GM12891 (cell line): Measurements from ENCODE around the gene ACP1.
"Not testable (repeated sequence)": the region's sequence is repeated elsewhere in the genome, so short reads cannot be mapped to it uniquely, and the experiment has no call there.

ENCODE experiments used
- DNase-seq: peaks from one replicate; pipeline ENCODE4 v3.0.0; 2011; ENCODE audit warnings: low spot score; ENCODE audit not compliant: insufficient read length
- FAIRE-seq: peaks from 2 replicates; lab custom pipeline; 2011; peaks lifted over from hg19 to GRCh38; lab: Jason Lieb, UNC
- PAX5 ChIP-seq: IDR thresholded peaks from 2 replicates; pipeline ENCODE4 v1.6.1; 2011; ENCODE audit warnings: low read length, moderate library complexity, mild to moderate bottlenecking; ENCODE audit not compliant: insufficient read depth, severe bottlenecking
- POLR2A ChIP-seq: IDR thresholded peaks from 2 replicates; pipeline ENCODE4 v1.6.1; 2011; ENCODE audit warnings: low read depth, low read length, control low read depth
- POLR2AphosphoS5 ChIP-seq: IDR thresholded peaks from 2 replicates; pipeline ENCODE4 v1.6.1; 2011; ENCODE audit warnings: low read depth, low read length, control low read depth
- POU2F2 ChIP-seq: IDR thresholded peaks from 2 replicates; pipeline ENCODE4 v1.6.1; 2011; ENCODE audit warnings: low read depth, mild to moderate bottlenecking, control low read depth, low read length, moderate library complexity
- SPI1 ChIP-seq: IDR thresholded peaks from 2 replicates; pipeline ENCODE4 v1.6.1; 2011; ENCODE audit warnings: low read depth, low read length, control low read depth
- TAF1 ChIP-seq: IDR thresholded peaks from 2 replicates; pipeline ENCODE4 v1.6.1; 2011; ENCODE audit warnings: low read depth, low read length, control low read depth

ACP1 gene

DNA sequence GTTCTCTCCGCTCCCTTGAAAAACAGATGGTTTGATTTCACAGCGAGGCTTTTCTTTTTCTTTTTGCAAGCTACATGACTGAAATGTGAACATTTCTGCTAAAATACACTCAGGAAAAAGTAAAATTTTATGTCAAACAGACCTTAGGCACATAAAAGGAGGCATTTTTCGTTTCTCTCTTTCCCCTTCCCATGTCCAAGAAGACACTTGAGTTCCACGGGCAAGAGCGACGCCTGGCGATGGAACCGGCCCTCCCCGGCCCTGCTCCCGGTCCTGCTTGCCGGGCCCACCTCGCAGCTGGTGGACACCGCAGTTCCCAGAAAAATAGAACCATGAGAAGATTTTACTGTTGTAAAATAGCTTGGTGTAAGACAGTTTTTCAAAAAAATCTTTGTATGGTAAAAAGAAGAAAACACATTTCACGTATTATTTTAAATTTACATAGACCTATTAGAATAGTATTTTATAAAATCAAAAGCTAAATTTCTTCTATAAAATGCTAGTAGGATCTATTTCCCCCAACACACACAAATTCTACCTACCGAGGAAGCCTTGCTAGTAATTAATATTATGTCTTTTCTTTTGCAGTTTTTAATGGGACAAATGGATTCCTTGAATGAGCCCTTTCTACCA lies 25.5 kb downstream of the ACP1 start:
- DNase-seq = no peak
- TF ChIP-seq POU2F2 (no peak), SPI1 (no peak), TAF1 (no peak)
- no peak for FAIRE-seq

DNA sequence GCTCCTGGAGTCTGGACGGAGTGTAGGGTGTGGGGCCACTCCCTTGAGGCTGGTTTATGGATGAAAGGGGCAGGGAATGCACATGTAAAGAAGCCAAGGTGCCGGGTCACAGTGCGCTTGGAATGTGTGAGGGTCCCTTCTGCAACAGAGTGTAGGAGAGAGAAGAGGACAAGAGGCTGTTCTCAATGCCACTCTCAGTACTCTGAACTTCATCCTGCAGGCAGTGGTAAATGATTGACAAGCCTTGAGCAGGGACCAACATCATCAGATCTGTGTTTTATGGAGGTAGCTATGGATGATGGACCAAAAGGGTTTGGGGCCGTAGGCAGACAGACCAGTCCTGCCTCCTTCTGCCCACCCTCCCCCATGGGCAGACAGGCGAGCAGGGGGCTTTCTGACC lies 30.3 kb downstream of the ACP1 start:
- FAIRE-seq = no peak
- TF ChIP-seq POU2F2 (no peak), POLR2A (no peak), TAF1 (no peak), POLR2AphosphoS5 (no peak), PAX5 (no peak), SPI1 (no peak)
- DNase-seq = no peak

DNA sequence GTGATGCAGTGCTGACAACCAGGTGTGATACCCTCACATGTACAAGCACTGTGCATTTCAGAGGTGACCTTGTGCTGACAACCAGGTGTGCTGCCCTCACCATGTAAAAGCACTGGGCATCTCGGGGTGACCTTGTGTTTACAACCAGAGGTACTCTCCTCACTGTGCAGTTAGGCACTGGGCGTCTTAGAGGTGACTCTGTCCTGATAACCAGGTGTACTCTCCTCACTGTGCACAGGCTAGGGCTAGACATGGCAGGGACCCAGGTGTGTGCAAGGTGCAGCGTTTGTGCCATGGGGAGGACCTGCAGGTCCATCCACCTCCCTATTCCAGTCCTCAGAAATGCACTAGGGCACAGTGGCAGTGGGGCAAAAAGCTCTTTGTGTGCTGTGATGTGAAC lies 31.6 kb downstream of the ACP1 start:
- FAIRE-seq (no peak), DNase-seq (no peak)
- TF ChIP-seq POLR2AphosphoS5 (no peak), TAF1 (no peak), POLR2A (no peak), POU2F2 (no peak), SPI1 (no peak), PAX5 (no peak)

DNA sequence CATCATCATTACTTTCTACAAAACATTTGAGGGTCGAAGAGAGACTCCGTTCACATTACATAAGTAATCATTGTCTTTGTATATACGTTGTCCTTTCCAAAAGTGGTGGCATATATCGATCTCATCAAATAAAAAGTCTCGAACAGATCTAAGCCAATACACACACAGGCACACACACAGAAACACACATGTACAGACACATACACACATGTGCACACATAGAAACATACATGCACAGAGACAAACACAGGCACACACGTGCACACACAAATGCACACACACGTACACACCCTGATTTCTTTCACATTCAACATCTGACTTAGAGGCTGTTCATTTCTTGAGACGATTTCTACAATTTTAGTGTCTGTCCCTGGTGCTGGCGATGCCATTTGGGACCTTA lies 40.6 kb downstream of the ACP1 start:
- TF ChIP-seq TAF1 (no peak), POU2F2 (no peak), PAX5 (no peak), SPI1 (no peak), POLR2AphosphoS5 (no peak), POLR2A (no peak)
- FAIRE-seq (no peak), DNase-seq (no peak)

DNA sequence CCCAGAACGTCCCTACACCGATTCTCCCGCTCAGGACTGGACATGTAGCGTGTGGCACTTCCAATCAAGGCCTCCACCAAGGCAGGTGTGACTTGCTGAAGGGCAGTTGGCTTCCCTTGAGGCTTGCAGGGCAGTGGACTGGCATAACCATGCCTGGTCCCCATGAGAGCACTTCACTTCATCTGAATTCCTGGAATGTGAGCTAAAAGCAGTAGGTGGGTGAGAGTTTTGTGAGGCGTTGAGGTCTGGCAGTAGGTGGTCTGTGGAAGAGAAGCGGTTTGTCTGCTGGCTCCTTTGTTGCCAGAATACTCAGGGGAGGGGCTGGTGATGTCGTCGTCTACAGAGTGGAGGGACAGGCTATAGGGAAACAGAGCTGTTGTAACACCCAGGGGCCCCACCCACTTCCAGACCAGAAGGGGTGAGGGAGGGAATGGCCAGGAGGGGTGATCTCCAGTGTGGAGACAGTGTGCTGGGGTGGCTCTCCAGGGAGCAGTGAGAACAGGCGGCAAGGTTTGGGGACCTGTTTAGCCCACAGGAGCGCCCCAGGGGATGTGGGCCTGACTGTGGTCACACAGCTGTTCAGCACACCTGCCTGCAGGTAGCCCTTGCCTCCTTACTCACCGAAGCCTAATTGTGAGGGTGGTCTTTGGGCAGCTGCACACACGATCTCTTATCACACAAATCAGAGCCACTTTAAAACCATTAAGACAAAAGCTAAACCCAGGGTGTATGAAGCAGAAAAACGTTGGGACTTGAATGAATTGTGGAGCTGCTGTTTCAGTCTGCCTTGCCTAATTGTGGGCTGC lies 44.6 kb downstream of the ACP1 start:
- DNase-seq (no peak), FAIRE-seq (no peak)
- no peak for TF ChIP-seq POU2F2
- TF ChIP-seq TAF1 = no peak
- no peak for TF ChIP-seq SPI1
- no peak for TF ChIP-seq POLR2AphosphoS5
- TF ChIP-seq POLR2A = no peak
- TF ChIP-seq PAX5 = no peak

DNA sequence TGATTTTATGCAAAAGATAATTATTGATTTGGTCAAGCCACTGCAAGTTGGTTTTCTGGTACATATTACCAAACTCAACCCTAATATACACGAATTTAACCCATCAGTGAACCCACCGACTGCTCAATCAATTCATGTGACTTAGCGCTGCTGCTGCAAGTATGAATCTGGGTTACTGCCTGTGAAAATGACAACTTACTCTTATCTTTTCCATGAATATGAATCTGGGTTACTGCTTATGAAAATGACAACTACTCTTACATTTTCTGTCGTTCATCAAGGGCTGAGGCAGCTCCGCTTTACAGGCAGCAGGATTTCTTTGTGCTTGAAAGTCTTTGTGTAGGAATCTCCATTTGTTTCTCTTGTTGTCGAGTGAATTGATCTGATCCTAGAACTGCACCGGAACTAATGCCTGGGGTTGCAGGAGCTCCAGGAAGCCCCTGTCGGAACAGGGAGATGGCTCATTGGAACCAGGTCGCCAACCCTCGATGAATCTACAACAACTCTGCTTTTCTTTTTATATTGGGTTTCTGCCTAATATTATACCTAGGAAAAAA lies 45.3 kb downstream of the ACP1 start:
- FAIRE-seq (no peak), DNase-seq (no peak)
- TF ChIP-seq POU2F2 (no peak), POLR2A (no peak), SPI1 (no peak), TAF1 (no peak), POLR2AphosphoS5 (no peak), PAX5 (no peak)

DNA sequence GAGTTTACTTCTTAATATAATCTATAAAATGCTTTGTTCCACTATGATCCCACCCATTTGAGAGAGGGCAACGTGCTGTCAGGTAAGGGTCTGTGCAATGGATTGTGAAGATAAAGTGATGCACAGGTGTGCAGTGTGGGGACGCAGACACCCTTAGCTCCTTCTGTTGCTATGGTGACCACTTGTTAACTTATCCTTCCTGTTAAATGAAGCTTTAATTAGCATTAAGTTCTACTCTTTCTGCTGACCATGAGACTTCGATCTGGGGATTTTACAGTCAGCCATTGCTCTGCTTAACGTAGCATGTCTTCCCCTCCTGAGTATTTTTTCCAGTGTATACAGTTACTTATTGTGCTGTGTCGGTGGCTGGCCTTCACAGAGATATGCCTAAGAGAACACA lies 46.2 kb downstream of the ACP1 start:
- FAIRE-seq (no peak), DNase-seq (no peak)
- TF ChIP-seq POU2F2 (no peak), POLR2A (no peak), TAF1 (no peak), PAX5 (no peak), SPI1 (no peak), POLR2AphosphoS5 (no peak)

DNA sequence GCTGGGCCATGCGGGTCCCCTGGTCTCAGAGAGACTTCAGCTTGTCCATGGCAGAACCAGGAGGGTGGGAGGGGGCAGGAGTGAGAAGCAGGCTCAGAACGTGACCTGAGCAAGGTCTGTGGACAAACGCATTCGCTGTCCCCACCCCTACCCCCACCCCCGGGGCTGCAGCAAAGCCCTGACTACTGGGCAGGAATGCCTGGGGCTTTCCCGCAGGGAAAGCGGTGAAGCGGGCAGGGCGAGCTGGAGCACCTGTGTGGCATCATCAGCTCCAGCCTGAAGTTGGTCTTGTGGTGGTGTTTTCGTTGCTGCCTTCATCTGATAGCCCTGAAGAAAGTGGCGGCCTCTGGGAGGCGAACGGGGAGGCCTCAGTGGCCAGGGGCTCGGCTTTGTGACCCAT lies 49.2 kb downstream of the ACP1 start:
- DNase-seq = no peak
- TF ChIP-seq POLR2A (no peak), SPI1 (no peak)
- FAIRE-seq = no peak

DNA sequence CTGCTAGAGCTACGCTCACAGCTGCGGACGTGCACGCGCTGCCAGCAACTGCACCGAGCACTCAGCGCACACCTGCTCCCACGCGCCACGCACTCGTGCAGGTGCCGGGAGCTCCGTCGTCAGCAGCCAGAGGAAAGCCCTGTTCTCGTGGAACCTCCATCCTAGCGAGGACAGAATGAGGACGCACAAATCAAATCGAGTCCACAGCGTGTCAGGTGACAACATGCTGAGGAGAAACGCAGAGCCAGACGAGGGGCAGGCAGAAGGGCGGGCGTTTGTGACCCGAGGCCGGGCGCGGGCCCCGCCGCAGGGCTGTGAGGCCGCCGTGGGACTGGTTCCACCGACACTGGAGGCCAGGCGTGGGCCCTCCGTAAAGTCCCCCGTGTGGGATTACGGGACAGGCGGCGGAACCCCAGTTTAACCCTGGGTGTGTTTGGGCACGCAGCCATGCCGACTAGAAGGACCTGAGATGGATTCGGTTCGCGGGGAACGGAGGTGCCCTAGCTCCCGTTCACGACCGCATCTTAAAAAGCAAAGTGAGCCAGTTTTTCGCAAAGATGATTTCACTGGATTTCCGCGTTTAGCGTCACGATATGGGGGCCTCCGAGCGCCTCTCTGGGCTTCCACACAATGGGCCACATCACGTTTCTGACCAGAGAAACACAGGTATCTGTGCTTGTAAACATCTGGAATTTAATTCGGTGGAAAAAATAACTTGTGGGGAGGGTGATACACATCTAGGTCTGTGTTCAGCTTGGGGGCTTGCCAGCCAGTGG lies 50.0 kb downstream of the ACP1 start:
- no peak for TF ChIP-seq POU2F2
- TF ChIP-seq POLR2AphosphoS5 = no peak
- TF ChIP-seq PAX5 = no peak
- no peak for TF ChIP-seq SPI1
- TF ChIP-seq TAF1 = no peak
- TF ChIP-seq POLR2A = no peak

DNA sequence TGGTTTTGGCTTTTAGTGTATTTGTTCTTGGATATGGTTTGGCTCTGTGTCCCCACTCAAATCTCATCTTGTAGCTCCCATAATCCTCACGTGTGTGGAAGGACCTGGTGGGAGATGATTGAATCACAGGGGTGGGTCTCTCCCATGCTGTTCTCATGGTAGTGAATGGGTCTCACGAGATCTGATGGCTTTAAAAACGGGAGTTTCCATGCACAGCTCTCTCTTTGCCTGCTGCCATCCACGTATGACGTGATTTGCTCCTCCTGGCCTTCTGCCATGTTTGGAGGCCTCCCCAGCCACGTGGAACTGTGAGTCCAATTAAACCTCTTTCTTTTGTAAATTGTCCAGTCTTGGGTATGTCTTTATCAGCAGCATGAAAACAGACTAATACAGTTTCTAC lies 51.2 kb downstream of the ACP1 start:
- FAIRE-seq, DNase-seq: not testable (repeated sequence)

More for the DNA sequence above, 50.0 kb downstream of the ACP1 start:
- DNase-seq (no peak), FAIRE-seq (no peak)
